Measurements from ENCODE around the gene MAT2A.

The MAT2A gene

GRCh38 chr2:85538507-85539360 lies at the start of gene MAT2A:
MAT2A (plus strand) TSS chr2:85539168; CDS start chr2:85539288, 120 bp downstream.
- peak; percentile 82 for DNase-seq

GRCh38 chr2:85490861-85491755 lies 47.9 kb upstream of the MAT2A start:
- DNase-seq = no peak

GRCh38 chr2:85496436-85496835 lies 42.5 kb upstream of the MAT2A start:
- no peak for DNase-seq

GRCh38 chr2:85497944-85498630 lies 40.9 kb upstream of the MAT2A start:
- DNase-seq = no peak

GRCh38 chr2:85501248-85501647 lies 37.7 kb upstream of the MAT2A start:
- DNase-seq = no peak

- no peak for DNase-seq
Measured at GRCh38 chr2:85502720-85503119, 36.2 kb upstream of the MAT2A start.

GRCh38 chr2:85503168-85503850 lies 35.7 kb upstream of the MAT2A start:
- no peak for DNase-seq

- no peak for DNase-seq
Measured at GRCh38 chr2:85503851-85504777, 34.9 kb upstream of the MAT2A start.

- DNase-seq = no peak
Measured at GRCh38 chr2:85504778-85505261, 34.1 kb upstream of the MAT2A start.

- DNase-seq = no peak
Measured at GRCh38 chr2:85505551-85506238, 33.3 kb upstream of the MAT2A start.

- DNase-seq = no peak
Measured at GRCh38 chr2:85506768-85507181, 32.2 kb upstream of the MAT2A start.

- no peak for DNase-seq
Measured at GRCh38 chr2:85511008-85511811, 27.8 kb upstream of the MAT2A start.

- no peak for DNase-seq
Measured at GRCh38 chr2:85514323-85514722, 24.6 kb upstream of the MAT2A start.

- no peak for DNase-seq
Measured at GRCh38 chr2:85516653-85517389, 22.1 kb upstream of the MAT2A start.

- DNase-seq = no peak
Measured at GRCh38 chr2:85522090-85522647, 16.8 kb upstream of the MAT2A start.

GRCh38 chr2:85523062-85523902 lies 15.7 kb upstream of the MAT2A start:
- DNase-seq = no peak

GRCh38 chr2:85523903-85524335 lies 15.0 kb upstream of the MAT2A start:
- DNase-seq = no peak
